ENCODE measurements around the gene GUK1. TPM values are rescaled to one million over a fixed set of nuclear protein-coding genes. Genes with fewer than 3 reads are reported as not detected.

GUK1 gene
- total RNA-seq, 1 donor from 2014 or later = 220 TPM

DNA sequence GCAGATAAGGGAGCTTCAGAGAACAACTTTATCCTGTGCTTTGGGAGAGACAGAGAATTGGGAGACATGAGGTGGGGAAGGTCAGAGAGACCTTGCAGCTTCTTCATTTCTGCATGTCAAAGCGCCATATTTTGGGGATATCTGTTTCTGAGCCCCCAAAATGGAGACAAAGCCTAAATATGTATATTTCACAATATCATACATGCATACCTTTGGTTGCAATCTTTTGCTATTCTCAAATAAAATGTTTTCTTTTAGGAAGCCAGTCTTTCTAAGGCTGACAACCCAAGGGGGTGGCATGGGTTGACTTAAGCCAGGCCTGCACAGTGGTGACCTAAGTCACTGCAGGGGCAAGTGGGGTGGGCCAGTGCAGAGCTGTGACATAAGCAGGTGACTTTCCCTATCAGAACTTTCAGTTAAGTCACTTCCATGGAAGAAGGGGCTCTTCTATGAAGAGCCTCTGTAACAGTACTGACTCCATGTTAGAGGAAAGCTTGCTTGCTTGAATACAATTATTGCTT is 17.1 kb upstream of the GUK1 start:
- peak; percentile 11 for DNase-seq (ENCODE audit: low spot score)

DNA sequence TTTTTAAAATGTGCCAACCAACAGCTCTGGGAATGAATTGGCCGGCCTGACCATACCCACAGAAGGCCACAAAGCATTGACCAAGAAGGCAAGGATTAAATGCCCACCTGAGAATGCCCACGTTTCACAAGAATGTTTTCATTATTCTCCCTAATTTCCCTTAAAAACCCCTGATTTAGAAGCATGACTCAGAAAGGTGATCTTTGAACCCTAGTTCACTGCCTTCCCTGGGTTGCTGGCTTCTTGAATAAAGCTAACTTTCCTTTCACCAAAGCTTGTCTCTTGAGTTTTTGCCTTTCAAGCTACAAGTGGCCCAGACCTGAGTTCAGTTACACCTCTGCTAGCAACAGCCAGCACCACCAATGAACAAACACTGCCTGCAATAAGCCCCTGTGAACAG is 16.6 kb upstream of the GUK1 start:
- DNase-seq (ENCODE audit: low spot score) = peak; percentile 1

DNA sequence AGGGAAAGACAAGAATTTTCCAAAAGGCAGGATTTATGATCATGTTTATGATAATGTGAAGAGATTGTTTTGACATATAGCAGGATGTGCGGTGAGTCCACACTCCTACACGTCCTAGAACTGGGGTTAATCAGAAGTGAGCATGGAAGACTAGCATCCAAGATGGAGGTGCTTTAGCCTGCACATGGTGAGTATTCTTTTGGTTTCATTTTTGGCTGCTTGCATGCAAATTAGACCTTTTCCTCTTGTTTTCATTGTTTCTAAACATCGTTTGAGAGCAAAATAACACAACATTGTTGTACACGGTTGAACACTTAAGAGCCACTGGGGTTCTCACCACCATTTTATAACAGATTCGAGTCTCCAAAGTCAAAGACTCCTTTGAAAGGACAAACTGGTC is 14.9 kb upstream of the GUK1 start:
- no peak for DNase-seq (ENCODE audit: low spot score)

DNA sequence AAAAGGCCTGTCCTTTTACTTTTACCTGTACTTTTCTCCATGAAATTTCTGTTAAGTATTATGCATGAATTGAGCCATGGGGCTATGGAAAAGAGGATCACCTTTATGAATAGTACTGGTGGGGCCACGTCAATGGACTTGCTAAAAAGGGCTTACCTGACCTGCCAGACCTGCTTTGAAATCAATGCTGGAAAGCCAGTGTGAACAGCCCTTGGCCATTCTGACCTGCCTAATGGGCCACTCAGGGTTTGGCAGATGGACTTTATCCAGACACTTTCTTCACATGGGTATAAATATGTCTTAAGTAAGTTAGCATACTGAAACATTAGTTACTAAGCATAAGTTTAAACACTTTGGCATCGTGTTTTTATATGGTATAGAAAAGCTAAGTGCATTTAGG is 8.3 kb upstream of the GUK1 start:
- peak; percentile 30 for DNase-seq (ENCODE audit: low spot score)

DNA sequence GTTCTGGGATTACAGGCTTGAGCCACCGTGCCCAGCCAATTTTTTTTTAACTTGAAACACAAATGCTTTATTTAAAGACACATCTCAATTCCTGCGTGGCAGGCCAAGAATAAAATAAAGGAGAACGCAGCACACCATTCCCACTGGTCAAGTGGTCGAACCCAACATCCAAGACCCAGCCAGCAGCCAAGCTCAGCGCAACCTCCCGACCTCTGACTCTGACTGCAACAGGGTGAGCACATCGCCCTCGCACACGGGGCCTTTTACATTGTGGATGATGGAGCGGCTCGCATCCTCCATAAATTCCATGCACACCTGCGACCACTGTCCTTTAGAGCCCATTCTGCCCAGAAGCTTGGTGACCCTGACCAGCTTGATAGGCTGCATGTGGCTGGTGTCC is 5.5 kb upstream of the GUK1 start:
- peak; percentile 72 for DNase-seq (ENCODE audit: low spot score)

DNA sequence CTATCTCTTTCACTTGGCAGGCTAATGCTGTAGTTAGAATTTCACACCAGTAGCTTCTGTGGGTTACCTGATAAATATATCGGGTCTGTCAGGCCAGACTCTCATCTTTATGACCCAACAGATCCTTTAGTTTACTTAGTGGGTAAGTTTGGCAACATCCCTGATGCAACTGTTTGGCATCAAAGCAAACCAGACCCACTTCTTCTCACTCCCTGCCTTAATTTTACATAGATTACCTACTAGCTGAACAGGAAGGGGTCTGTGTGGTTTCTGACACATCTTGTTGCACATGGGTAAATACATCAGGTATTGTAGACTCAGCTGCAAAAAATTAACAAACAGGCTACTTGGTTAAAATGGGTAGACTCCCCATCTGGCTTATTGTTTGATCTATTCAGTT is 3.2 kb upstream of the GUK1 start:
- DNase-seq (ENCODE audit: low spot score) = no peak

DNA sequence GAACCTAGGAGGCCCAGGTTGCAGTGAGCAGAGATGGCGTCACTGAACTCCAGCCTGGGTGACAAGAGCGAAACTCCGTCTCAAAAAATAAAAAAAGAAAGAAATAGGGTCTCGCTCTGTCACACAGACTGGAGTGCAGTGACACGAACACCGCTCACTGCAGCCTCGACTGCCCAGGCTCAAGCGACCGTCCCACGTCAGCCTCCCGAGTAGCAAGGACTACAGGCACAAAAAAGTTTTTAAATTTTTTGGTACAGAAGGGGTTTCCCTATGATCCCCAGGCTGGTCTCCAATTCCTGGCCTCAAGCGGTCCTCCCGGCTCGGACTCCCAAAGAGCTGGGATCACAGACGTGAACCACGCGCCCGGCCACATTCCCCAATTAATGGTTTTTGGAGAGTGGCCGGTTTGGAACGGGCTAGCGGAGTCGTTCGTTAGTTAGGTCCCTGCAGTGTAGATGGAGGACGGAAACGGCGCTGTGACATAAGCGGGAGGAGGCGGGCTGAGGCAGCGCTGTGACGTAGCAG is 611 bp upstream of the GUK1 start:
- no peak for DNase-seq (ENCODE audit: low spot score)

DNA sequence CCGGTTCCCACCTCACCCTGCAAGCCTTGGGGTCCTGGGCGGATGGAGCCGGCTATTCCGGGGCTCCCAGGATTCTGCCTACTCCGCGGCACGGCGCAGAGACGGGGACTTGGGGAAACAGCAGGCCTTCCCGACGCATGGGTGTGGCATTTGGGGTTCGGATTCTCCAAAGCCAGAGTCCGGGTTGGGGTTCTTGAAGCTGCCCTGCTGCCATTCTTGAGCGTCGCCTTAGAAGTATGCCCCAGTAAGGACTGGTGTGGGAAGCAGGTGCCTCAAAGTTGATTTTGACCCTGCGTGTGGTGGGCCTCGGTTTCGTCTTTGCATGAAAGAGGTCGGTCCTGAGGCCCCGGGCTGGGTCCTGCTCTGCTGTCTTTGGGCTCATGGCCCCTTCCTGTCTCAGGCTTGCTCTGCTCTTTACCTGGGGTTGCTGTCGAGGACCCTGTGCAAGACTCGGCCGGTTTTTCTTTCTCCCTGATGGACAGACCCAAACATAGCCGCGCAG is 696 bp downstream of the GUK1 start:
- no peak for DNase-seq (ENCODE audit: low spot score)

DNA sequence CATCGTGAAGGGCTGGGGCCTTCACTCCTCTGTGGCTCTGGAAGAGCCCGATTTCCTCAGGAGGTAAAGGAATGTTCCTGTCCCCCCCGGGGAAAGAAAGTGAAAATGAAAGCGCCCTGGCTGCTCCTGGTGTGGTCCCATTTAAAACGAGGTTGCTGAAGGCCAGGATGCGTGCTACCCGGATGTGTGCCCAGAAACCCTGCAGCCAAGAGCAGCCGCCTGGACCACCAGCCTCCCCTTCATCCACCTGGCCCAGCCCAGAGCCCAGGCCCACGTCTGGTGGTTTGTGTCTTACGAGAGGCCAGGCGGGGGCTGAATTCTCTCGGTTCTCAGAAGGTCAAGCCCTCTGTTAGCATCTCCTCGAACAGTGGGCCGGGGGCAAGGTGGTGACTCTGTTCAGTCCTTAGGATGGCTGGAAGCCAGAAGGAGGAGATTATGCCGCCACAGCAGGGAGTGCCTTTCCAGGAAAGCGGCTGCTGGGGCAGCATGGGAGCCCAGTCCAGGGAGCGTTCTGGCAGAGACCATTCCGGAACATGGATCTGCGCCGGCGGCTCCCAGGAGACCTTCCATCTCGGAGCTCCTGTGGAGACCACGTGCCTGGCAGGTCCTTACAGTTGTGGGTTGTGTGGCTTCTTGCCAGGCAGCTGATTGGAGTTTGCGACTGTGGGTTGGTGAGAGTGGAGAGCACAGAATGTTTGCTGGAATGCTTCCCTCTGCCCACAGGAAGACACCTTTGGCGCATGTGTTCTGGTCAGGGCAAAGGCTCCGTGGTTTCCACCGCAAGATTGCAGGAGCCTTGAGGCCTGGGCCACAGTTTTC is 1.4 kb downstream of the GUK1 start:
- DNase-seq (ENCODE audit: low spot score) = peak; percentile 90

DNA sequence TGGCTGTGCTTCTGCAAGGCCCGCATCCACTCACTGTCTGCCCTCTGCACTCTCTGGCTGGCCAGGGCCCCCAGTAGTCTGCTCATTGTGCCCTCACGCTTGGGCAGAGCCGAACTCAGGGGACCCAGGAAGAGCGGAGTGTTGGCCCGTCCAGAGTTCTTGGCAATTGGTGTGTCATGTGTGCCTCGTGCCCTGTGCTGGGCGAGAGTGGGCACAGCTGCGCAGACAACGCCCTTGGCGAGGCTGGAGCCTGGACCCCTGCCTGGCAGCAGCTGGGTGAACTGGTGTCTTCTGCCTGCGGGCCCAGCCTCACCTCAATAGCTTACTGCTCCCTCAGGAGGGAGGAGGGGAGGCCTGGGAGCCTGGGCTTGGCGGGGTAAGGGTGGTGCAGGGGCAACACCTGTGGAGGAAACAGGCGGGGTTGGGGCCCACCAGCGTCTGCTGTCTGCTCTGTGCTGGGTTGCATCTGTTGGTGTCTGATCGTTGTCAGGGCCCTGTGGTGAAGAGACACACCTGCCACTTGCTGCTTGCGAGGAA is 2.1 kb downstream of the GUK1 start:
- DNase-seq (ENCODE audit: low spot score) = peak; percentile 88

DNA sequence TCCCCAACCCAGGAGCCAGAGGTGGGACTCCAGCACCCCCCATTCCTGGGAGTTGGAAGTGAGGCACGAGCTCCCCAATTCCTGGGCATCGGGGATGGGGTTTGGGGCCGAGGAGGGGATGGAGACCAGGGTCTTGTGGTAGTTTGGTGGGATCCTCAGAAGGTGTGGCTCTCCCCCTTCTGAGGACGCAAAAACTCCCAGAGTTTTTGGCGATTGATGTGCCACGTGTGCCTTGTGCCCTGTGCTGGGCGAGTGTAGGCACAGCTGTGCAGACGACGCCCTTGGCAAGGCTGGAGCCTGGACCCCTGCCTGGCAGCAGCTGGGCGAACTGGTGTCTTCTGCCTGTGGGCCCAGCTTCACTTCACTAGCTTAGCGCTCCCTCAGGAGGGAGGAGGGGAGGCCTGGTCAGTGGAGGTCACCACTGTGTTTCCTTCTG is 2.6 kb downstream of the GUK1 start:
- no peak for DNase-seq (ENCODE audit: low spot score)

DNA sequence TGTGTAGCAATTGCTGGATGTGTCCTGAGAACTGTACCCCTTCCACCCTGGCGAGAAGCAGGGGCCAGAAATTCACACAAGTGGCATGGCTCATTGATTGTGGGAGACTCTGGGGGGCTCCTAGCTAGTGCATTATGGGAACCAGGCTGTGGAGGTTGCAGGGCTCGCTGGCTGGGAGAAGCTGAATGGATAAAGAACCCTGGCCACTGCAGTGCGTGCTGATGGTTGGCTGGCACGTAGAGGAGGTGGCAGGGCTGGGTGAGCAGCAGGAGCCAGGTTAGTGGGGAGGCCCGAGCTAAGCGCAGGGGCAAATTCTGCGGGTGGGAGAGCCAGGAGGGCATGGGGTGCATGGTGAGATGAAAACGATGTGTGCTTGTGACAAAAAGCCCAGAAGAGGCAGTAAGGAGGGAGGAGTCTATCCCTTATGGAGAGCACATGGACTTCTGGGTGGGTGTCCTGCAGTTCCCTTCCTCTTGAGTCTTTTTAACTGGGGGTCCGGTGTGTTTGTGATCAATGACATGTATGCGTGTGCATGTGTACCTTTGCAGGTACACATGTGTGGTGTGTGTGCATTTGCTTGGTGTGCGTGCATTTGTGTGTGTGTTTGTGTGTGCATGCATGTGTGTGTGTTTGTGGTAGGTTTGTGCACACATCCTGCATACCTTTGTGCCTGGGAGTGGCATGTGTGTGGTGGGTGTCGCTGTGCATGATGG is 3.6 kb downstream of the GUK1 start:
- no peak for DNase-seq (ENCODE audit: low spot score)

DNA sequence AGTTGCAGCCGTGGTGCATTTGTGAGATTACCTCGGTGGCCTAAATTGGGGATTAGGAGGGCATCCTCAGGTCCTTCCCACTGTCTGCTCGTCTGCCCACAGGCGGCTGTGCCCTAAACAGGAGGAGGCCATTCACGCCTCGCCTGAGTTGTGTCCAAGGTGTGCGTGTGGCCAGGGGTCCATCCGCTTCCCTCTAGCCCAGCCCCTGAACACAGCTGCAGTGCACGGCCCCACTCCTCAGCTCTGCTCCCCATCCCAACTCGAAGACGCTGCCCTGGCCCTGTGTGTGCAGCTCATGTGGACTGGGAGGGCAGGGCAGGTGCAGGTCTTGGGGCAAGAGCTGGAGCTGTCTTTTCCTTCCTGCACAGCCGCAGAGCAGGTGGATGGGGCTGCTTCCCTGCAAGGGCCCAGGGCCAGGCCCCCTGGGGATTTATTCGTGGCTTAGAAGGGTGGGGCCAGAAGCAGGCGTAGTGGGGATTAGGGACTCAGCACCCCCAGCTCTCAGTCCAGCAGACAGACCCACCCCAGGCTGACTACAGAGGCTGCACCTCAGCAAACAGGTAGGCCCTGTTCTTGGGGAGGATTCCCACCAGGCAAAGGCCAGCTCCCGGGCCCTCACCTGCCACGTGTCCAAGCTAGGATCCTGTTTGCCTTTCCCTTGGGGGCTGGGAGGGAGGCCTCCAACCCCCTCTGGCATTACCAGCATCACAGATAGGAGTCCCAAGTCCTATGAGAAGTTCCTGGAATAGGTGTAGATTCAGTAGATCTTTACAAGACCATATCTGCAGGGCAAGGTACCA is 4.3 kb downstream of the GUK1 start:
- no peak for DNase-seq (ENCODE audit: low spot score)

DNA sequence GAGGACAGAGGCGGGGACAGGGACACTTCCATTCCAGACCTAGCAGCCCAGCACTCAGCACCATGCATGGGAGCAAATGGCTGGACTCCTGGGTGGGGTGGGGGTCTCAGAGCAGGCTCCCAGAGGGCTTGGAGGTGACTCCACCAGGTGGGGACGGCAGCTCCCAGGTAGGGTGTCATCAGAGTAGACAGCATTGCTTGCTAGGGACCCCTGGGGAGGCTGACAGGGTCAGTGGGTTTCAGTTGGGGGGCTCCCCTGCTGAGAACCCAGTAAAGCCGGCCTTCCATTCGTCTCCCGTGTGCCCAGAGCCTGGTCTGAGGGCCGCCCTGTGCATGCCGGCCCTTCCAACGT is 4.9 kb downstream of the GUK1 start:
- no peak for DNase-seq (ENCODE audit: low spot score)

DNA sequence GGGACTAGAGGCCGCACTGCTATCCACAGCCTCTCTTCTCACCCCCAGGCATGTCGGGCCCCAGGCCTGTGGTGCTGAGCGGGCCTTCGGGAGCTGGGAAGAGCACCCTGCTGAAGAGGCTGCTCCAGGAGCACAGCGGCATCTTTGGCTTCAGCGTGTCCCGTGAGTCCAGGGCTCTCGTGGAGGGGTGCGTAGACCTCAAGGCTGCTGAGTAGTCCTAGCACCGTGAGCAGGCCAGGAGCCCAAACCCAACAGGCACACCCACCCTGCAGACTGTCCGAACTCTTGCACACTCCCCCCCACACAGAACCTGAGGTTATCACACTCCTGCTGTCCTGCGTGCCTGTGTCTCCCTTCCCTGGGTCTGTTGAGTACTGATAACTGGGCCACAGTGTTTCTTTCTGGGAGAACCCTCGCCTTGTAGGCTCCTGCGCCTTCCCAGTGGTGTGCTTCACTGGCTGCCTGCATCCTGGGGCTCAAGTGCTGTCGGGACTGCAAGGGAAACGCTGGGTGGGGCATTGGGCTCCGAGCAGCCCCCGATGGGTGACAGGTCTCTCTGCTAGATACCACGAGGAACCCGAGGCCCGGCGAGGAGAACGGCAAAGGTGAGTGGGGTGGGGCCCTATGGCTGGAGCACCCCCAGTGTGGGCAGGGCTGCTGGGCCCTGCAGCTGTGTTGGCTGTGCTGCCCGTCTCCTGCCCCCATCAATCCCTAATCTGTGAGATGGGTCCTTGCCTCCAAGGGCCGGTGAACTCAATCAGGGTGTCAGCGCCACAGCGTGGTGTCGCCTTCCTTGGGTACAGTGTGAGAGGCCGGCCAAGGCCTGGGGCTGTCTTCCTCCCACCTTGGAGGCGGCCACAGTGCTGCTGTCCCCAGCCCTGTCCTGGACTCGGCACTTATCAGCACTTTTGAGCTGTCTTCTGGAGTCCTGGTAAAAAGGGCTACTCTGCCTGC is 5.7 kb downstream of the GUK1 start:
- DNase-seq (ENCODE audit: low spot score) = no peak

DNA sequence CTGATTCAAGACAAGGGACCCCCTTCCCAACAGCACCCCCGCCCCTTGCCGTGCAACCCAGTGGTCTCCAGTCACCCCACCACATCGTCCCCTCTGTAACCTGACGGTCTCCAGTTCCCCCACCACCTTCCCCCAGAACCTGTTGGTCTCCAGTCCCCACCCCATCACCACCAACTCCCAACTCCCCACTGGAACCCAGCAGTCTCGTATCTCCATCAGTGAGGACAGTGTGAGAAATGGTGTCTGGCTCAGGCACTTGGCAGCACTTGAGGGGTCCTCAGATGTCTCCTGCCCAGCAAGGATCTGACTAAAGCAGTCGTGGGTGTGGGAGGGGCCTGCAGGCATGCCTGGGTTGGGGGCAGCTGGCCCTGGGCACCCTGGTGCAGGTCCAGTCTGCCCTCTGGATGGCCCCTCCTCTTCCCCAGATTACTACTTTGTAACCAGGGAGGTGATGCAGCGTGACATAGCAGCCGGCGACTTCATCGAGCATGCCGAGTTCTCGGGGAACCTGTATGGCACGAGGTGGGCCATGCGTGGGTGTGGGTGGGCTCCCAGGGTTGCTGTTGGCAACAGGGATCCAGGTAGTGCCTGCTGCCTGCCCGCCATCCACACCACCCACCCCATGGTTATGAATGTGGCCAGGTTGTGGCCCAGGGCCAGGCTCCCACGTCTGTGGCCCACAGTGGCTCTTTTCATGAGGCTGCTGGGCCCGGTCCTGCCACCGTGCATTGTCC is 6.5 kb downstream of the GUK1 start:
- DNase-seq (ENCODE audit: low spot score) = no peak

DNA sequence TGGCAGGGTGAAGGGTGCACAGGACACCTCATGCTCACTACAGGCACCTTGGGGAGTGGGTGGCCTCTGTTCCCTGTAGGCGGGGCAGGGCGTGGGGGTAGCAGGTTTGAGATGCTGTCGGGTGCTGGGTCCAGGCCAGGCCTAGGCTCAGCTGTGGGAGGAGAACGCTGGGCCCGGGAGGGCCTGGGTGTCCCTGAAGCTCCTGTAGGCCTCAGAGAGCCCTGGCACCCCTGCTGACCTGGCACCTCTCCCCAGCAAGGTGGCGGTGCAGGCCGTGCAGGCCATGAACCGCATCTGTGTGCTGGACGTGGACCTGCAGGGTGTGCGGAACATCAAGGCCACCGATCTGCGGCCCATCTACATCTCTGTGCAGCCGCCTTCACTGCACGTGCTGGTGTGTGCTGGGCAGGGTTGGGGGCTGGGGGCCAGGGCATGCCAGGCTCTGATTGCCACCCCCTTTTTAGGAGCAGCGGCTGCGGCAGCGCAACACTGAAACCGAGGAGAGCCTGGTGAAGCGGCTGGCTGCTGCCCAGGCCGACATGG is 7.1 kb downstream of the GUK1 start:
- DNase-seq (ENCODE audit: low spot score) = peak; percentile 88

DNA sequence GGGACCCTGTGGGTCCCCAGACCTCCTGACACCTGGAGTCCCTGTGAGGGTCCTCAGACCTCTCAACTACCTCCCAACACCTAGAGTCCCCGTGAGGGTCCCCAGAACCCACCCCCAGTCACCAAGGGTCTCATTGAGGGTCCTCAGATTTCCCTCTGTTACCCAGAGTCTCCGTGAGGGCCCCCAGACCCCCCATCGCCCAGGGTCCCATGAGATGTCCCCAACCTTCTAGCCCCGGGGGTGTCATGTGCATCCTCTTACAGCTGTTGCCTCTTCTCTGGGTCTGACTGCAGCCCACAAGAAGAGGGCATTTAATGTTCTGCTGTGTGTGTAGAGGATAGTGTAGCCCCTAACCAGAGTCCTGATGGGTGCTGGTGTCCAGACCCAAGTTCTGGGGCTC is 7.7 kb downstream of the GUK1 start:
- DNase-seq (ENCODE audit: low spot score) = no peak

Measured in mesenteric fat pad (tissue), 1 donor.